NCI-H748 treated with DMSO at 0.1 percent for 48 hours (cell line): ENCODE data around the gene ZNF398.
"Not testable (repeated sequence)": the region's sequence is repeated elsewhere in the genome, so short reads cannot be mapped to it uniquely, and the experiment has no call there.

Experiments
- DNase-seq: peaks from one replicate; lab custom pipeline; 2025; lab: John Stamatoyannopoulos, UW

Gene ZNF398

GRCh38 chr7:149197675-149198074 is 50.4 kb downstream of the ZNF398 start:
- DNase-seq: no peak

DNA sequence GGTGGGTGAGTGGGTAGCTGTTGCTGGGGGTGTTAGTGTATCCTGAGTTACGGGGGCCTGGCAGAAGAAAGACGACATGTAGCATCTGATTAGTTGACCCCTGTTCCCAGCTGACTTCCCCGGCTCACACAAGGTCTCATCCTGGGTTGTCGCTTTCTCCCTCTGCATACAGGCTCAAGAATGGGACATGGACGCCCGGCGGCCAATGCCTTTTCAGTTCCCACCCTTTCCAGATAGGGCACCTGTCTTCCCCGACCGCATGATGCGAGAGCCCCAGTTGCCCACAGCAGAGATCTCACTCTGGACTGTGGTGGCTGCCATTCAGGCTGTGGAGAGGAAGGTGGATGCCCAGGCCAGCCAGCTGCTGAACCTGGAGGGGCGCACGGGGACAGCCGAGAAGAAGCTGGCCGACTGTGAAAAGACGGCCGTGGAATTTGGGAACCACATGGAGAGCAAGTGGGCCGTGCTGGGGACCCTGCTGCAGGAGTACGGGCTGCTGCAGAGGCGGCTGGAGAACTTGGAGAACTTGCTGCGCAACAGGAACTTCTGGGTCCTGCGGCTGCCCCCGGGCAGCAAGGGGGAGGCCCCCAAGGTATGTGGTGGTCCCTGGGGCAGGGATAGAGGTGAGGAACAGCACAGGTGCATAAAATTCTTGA is 51.0 kb downstream of the ZNF398 start:
- DNase-seq: no peak

DNA sequence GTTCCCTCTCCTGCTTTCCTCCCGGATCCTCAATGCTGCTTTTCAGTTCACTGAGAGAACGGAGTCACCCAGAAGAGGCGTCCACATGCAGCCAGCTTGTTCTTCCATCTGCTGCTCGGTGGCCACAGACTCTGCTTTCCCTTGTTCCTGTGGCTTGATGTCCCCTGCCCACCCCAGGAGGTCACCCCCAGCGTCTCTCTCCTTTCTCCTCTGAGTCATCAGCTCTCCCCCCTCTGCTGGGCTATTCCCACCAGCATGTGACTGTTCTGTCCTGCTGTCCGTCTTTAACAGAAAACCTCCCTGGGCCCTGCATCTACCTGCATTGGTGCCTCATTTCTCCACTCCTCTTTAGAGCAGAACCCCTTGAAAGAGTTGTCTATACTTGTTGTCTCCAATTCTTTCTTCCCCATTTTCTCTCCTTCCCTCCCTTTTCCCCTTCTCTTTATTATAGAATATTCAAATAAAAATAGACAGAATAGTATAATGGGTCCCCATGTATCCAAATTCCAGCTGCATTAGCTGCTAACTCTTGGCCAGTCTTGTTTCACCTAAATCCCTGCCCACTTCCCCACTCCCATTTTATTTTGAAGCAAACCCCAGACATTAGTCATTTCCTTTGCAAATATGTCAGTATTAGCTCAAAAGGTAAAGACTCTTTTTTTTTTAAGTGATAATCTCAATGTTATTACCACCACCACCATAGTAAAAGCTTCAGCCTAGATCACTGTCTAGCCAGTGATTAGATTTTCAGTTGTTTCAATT is 52.2 kb downstream of the ZNF398 start:
- DNase-seq: no peak

GRCh38 chr7:149202831-149203231 is 55.6 kb downstream of the ZNF398 start:
- DNase-seq: no peak

DNA sequence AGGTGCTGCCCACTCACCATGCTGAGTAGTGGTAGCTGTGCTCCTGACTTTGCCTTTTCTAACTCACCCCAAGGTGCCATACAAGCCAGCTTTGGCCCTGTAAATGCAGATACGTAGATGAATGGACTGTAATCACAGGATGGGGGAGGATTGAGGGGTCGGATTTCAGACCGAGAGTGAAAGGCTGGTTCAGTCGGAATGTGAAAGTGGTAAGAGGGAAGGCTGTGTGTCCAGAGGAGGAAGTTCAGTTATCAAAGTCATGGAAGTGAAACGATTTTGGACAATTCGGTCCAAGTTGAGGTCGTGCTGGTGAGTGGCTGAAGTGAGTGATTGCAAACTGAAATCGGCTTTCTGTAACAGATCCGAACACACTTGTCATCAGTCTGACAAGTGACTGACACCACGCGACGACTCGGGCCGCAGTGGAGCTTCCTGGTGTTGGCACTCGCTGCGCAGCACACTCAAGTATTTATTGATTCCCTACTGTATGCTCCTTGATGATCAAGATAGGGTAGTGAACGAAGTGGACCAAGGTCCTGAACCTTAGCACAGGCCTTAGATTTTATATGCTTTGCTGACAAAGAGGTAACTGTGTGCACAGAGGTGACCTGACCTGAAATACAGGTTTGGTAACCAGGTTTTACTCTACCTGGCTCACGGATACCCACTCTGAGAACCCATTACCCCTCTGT is 58.6 kb downstream of the ZNF398 start:
- DNase-seq: no peak

DNA sequence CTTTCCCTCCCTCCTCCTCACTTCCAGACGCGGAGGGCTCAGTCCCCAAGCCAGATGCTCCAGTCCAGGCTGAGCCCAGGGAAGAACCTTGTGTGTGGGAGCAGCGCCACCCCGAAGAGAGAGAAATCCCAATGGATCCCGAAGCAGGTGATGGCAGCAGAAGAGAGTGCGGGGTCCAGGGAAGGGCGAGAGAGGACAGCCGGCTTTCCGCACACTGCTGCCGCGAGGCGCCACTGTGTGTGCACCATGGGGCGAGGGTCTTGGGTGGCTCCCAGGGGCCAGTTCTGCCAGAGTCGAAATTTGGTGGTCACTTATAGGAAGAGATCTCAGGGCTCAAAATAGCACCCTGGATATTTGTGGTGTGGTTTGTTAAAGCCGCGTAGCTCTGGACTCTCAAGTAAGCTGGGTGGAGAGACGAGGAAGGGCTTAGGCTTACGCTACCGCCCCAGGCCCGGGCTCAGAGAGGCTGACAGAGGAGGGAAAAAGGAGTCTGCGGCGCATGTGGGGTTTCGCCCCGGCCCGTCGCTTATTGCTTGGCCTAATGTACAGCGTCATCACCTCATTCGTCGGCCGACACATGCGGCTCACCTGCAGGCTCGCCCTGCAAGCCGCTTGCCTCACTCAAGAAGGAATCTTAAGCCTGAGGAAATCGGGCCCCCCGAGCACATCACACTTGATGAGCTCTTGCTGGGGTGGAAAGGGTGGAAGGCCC is 60.2 kb downstream of the ZNF398 start:
- no peak for DNase-seq

- no peak for DNase-seq
Measured at GRCh38 chr7:149209518-149210269, 62.4 kb downstream of the ZNF398 start.

DNA sequence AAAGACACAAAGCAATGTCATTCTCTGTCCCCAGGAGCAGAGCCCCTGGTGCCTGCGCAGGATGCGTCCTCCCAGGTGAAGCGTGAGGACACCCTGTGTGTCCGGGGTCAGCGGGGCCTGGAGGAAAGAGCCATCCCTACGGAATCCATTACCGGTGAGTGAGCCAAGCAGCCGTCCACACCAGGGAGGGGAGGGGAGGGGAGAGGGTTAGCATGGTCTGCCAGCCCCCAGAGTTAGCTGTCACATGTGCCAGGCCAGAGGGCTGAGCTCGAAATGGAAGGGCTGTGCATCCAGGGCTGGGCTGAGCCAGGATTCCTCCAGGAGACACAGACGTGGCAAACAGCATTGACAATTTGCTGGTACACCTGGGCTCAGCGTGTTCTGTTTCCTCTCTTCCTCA is 63.3 kb downstream of the ZNF398 start:
- DNase-seq: no peak

- no peak for DNase-seq
Measured at GRCh38 chr7:149214020-149214720, 66.9 kb downstream of the ZNF398 start.

DNA sequence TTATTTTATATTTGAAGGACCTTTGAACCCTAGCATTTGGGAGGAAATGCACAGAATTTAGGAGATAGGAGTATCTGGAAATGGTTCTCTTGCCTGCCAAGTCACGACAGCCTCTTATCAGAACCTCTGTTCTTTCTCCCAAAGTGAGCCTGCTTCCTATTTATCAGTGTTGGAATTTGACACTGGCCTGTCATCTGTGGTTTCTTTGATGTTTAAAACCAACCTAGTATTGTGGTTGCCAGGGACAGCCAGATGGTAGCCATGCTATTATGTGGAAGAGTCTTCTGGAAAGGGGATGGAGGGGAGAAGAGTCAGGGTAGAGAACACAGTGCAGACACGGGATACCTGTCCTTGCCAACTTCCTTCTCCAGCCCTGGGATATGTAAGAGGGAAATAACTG is 69.1 kb downstream of the ZNF398 start:
- no peak for DNase-seq

DNA sequence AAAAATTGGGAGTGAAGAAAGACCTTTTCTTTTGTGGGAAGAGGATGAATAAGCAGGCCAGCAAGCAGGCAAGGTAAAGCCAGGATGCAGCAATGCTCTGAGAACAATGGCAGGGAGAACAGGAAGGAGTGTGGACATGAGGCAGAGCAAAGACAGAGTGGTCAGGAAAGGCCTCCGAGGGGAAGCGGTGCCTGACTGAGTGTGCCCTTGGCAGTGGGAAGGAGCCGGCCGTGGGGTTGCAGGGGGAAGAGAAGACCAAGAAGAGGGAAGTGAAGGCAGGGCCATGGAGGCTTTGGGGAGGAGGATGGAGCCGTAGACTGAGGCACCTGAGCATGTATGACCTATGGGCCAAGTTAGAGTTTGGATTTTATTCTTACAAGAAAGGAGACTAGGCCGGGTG is 70.3 kb downstream of the ZNF398 start:
- DNase-seq: no peak

DNA sequence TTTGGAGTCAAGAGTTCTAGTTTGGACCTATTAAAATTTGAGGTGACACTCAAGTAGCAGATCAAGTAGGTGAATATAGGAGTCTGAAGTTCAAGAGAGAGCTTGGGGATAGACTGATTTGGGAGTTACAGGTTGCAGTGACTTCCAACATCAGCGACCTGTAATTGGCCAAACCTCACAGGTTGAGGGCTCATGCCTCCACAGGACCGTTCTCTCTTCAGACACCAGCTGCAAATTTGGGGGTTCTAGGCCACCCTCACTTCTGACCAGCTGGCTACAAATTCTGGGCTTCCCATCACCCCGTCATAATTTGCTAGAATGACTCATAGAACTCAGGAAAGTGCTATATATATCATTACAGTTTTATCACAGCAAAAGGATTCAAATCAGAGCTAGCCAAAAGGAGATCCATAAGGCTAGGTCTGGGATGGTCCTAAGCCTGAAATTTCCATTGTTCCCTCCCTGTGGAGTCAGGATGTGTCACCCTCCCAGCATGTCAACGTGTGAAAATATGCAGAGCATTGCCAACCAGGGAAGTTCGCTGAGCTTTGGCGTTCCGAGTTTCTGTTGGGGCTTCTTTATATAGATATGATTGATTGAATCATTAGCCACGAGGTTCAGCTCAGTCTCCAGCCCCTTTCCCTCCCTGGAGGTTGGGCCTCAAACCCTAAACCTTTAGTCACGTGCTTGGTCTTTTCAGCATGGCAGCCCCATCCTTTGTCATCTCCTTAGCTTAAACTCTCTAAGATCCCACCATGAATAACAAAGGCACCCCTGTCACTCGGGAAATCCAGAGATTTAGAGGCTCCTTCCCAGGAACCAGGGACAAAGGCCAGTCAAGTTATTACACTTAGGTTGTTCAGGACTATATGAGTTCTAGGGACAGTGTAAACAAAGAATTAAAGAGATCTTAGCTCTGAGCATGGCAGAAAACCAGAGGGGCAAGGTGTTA is 71.5 kb downstream of the ZNF398 start:
- no peak for DNase-seq

DNA sequence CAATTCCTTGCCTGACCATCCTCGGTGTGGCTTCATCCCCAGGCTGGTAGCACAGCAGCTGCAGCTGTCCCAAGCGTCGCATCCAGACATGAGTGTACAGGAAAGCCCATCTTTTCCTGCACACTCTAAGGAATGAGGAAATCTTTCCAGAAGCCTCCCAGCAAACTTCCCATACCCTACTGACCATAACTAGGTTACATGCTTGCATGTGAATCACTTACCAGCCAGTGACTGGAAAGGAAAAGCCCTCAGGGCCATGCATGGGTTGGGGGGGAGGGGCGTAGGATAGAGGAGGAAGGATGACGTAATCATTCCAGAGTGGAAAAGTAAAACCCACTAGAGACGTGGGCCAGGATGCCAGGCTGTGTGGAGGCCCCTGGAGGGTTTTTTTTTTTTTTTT is 73.3 kb downstream of the ZNF398 start:
- DNase-seq: no peak

DNA sequence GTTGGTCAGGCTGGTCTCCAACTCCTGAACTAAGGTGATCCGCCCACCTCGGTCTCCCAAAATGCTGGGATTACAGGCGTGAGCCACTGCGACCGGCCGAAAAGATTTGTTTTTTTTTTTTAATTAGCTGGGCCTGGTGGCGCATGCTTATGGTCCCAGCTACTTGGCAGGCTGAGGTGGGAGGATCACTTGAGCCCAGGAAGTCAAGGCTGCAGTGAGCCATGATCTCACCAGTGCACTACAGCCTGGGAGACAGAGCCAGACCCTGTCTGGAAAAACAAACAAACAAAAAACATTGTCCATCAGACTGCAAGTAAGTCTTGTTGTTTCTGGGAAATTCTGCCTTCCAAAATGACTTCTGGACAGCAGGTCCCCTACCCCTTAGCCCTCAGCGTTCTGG is 75.9 kb downstream of the ZNF398 start:
- no peak for DNase-seq

GRCh38 chr7:149223761-149224160 is 76.5 kb downstream of the ZNF398 start:
- no peak for DNase-seq

DNA sequence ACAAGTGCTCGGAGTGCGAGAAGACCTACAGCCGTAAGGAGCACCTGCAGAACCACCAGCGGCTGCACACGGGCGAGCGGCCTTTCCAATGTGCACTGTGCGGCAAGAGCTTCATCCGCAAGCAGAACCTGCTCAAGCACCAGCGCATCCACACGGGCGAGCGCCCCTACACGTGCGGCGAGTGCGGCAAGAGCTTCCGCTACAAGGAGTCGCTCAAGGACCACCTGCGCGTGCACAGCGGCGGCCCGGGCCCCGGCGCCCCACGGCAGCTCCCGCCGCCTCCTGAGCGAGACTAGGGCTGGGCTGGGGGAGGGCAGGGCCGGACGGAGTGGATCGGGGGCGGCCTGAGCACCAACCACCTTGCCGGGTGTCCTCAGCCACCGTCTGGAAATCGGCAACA is 77.1 kb downstream of the ZNF398 start:
- DNase-seq: no peak

DNA sequence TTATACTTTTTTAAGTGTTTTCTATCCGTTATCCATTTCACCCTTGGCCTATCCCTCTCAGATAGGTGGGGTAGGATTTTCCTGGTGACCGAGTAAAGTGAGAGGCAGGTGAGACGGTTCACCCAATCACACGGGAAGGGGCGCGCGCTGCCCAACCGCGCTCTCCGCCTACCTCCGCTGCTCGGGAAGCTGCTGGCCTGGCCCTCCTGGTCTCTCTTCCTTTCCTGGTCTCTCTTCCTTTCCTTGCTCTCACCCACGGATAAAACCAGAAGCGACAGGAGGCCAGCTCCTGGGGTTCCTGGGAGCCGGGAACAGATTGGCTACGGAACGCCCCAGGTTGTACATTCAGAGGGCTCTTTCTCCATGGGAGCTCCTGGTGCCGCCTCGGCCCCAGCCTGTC is 77.9 kb downstream of the ZNF398 start:
- DNase-seq: no peak

GRCh38 chr7:149225656-149226055 is 78.4 kb downstream of the ZNF398 start:
- DNase-seq: no peak

- DNase-seq: not testable (repeated sequence)
Measured at GRCh38 chr7:149226366-149226765, 79.1 kb downstream of the ZNF398 start.
